ENCODE results near the gene SMYD3. TPM values are rescaled to one million over a fixed set of nuclear protein-coding genes. Genes with fewer than 3 reads are reported as not detected.

SMYD3 gene
- total and polyA plus RNA-seq, 4 donors, result 10.5 to 40.1 (median 32.5) TPM

GRCh38 chr1:246005067-246005466, 502.0 kb downstream of the SMYD3 start:
- no peak overlapping the region for H3K27ac ChIP-seq (ENCODE audit: low read depth in 1 of 2, low read length in 1 of 2)
- no peaks in the 10 kb centered on the region for H3K36me3 ChIP-seq (ENCODE audit: control insufficient read depth in 4 of 4, insufficient read depth in 4 of 4, low read length in 4 of 4)
- DNase-seq (no peak), ATAC-seq (ENCODE audit: insufficient read depth, low FRiP score) (peak; percentile 15)
- 80% methylated on average over 3 of the region's 3 CpGs for WGBS, 2 donors
- TF ChIP-seq, protein P1, sequence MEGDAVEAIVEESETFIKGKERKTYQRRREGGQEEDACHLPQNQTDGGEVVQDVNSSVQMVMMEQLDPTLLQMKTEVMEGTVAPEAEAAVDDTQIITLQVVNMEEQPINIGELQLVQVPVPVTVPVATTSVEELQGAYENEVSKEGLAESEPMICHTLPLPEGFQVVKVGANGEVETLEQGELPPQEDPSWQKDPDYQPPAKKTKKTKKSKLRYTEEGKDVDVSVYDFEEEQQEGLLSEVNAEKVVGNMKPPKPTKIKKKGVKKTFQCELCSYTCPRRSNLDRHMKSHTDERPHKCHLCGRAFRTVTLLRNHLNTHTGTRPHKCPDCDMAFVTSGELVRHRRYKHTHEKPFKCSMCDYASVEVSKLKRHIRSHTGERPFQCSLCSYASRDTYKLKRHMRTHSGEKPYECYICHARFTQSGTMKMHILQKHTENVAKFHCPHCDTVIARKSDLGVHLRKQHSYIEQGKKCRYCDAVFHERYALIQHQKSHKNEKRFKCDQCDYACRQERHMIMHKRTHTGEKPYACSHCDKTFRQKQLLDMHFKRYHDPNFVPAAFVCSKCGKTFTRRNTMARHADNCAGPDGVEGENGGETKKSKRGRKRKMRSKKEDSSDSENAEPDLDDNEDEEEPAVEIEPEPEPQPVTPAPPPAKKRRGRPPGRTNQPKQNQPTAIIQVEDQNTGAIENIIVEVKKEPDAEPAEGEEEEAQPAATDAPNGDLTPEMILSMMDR (IDR thresholded peaks at IDR 0.05; ENCODE audit: control extremely low read depth, extremely low read depth), result no peak
- H3K4me3 ChIP-seq, result no peak overlapping the region
- H3K9me3 ChIP-seq (ENCODE audit: control insufficient read depth in 4 of 4, insufficient read depth in 3 of 4, low read length in 3 of 4), result no peaks in the 10 kb centered on the region
- peaks cover 0 to 4% (median 0%) of the 10 kb centered on the region in 5 donors for H3K4me1 ChIP-seq (ENCODE audit: control insufficient read depth in 5 of 5, insufficient read depth in 5 of 5, low read length in 5 of 5)
- H3K27me3 ChIP-seq (ENCODE audit: control insufficient read depth in 3 of 3, insufficient read depth in 3 of 3, low read length in 2 of 3), result no peaks in the 10 kb centered on the region
- H3K9ac ChIP-seq (ENCODE audit: insufficient read depth in 1 of 2, low read length in 2 of 2), result no peak overlapping the region

DNA sequence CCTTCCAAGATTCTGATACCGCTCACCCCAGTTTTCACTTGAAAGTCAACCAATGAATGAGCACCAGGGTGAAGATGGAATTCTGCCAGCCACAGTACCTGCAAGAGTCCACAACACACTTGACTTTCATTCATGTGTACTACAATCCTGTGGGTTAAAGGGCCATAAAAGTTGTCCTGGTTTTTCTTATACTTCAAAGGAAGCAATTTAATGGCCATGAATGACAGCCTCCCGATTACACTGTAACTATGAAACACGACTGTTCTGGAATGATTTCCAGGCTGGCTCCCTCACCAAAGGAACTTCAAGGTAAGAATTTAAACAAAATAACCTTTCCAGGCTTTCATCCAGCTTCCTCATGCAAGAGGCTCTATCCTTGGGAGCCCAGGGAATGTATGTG, 502.8 kb downstream of the SMYD3 start:
- Histone ChIP-seq H3K27me3 (ENCODE audit: control insufficient read depth in 3 of 3, insufficient read depth in 3 of 3, low read length in 2 of 3) (no peaks in the 10 kb centered on the region), H3K9ac (ENCODE audit: insufficient read depth in 1 of 2, low read length in 2 of 2) (no peak overlapping the region), H3K4me1 (ENCODE audit: control insufficient read depth in 5 of 5, insufficient read depth in 5 of 5, low read length in 5 of 5) (peaks cover 0 to 4% (median 0%) of the 10 kb centered on the region in 5 donors), H3K9me3 (ENCODE audit: control insufficient read depth in 4 of 4, insufficient read depth in 3 of 4, low read length in 3 of 4) (no peaks in the 10 kb centered on the region), H3K36me3 (ENCODE audit: control insufficient read depth in 4 of 4, insufficient read depth in 4 of 4, low read length in 4 of 4) (no peaks in the 10 kb centered on the region), H3K27ac (ENCODE audit: low read depth in 1 of 2, low read length in 1 of 2) (no peak overlapping the region), H3K4me3 (no peak overlapping the region)
- ATAC-seq (ENCODE audit: insufficient read depth, low FRiP score), result no peak
- 71 to 87% methylated on average over 3 of the region's 3 CpGs for WGBS, 2 donors
- TF ChIP-seq, protein P1 (IDR thresholded peaks at IDR 0.05; ENCODE audit: control extremely low read depth, extremely low read depth), result no peak
- DNase-seq, result peak in 1 of 3 donors; percentile 63

DNA sequence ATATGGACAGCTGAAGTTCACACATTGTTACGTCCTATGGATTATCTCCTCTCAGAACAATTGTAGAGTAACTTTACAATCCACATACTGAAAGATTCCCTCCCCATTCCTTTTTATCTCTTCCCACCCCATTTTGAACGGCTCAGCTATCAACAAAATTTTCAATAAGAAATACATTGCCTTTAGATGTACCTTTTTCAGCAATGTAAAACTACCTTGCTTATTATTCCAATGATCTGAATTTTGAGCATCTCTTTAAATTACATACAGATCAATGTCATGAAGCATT, 503.7 kb downstream of the SMYD3 start:
- ATAC-seq (ENCODE audit: insufficient read depth, low FRiP score) (no peak), DNase-seq (no peak)
- Histone ChIP-seq H3K27ac (ENCODE audit: low read depth in 1 of 2, low read length in 1 of 2) (no peak overlapping the region), H3K4me1 (ENCODE audit: control insufficient read depth in 5 of 5, insufficient read depth in 5 of 5, low read length in 5 of 5) (peaks cover 0 to 4% (median 0%) of the 10 kb centered on the region in 5 donors), H3K36me3 (ENCODE audit: control insufficient read depth in 4 of 4, insufficient read depth in 4 of 4, low read length in 4 of 4) (no peaks in the 10 kb centered on the region), H3K27me3 (ENCODE audit: control insufficient read depth in 3 of 3, insufficient read depth in 3 of 3, low read length in 2 of 3) (no peaks in the 10 kb centered on the region), H3K4me3 (no peak overlapping the region), H3K9me3 (ENCODE audit: control insufficient read depth in 4 of 4, insufficient read depth in 3 of 4, low read length in 3 of 4) (no peaks in the 10 kb centered on the region), H3K9ac (ENCODE audit: insufficient read depth in 1 of 2, low read length in 2 of 2) (no peak overlapping the region)
- 57 to 65% methylated on average over 2 of the region's 2 CpGs for WGBS, 2 donors
- TF ChIP-seq, protein P1 (IDR thresholded peaks at IDR 0.05; ENCODE audit: control extremely low read depth, extremely low read depth), result no peak

DNA sequence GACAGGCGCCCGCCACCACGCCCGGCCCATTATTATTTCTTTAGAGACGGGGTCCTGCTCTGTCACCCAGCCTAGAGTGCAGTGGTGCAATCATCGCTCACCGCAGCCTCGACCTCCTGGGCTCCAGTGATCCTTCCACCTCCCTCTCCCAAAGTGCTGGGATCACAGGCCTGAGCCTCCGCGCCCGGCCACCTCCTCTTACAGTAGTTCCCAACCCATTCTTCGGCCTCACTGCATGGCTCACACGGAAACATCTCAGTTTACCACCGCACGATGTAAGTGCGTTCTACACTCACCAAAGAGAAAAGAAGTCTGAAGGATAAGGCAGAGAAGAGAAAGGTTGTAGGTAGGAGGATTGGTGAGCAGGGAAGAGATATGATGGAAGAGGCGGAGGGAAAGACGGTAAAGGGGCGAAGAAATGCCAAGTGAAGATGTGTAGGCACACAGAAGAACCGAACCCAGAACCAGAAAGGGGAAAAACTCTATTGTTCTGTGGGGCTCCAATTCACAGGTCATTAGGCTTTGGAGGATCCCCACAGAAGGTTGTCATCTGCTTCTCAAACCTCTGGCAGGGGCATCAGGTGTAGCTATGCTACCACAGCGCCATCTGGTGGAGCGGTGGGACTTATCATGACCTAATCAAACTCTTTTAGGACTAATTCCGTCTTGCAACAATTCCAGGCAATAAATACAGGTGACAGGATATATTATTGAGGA, 504.2 kb downstream of the SMYD3 start:
- H3K9ac ChIP-seq (ENCODE audit: insufficient read depth in 1 of 2, low read length in 2 of 2), result no peak overlapping the region
- H3K27me3 ChIP-seq (ENCODE audit: control insufficient read depth in 3 of 3, insufficient read depth in 3 of 3, low read length in 2 of 3), result no peaks in the 10 kb centered on the region
- H3K27ac ChIP-seq (ENCODE audit: low read depth in 1 of 2, low read length in 1 of 2), result no peak overlapping the region
- TF ChIP-seq, protein P1 (IDR thresholded peaks at IDR 0.05; ENCODE audit: control extremely low read depth, extremely low read depth), result peak; percentile 65
- ATAC-seq (ENCODE audit: insufficient read depth, low FRiP score), result peak; percentile 89
- H3K4me3 ChIP-seq, result no peak overlapping the region
- no peaks in the 10 kb centered on the region for H3K36me3 ChIP-seq (ENCODE audit: control insufficient read depth in 4 of 4, insufficient read depth in 4 of 4, low read length in 4 of 4)
- WGBS, 2 donors, result 80% methylated on average over 23 of the region's 23 CpGs
- H3K9me3 ChIP-seq (ENCODE audit: control insufficient read depth in 4 of 4, insufficient read depth in 3 of 4, low read length in 3 of 4), result no peaks in the 10 kb centered on the region
- H3K4me1 ChIP-seq (ENCODE audit: control insufficient read depth in 5 of 5, insufficient read depth in 5 of 5, low read length in 5 of 5), result peaks cover 0 to 4% (median under 1%) of the 10 kb centered on the region in 5 donors
- DNase-seq, result peak; percentile 87 to 92 (median 89)
